HT1080 (cell line): ENCODE measurements around the gene MRPL20. TPM values are rescaled to one million over a fixed set of nuclear protein-coding genes. Genes with fewer than 3 reads are reported as not detected.

Experiments
- DNase-seq: peaks from one replicate; pipeline ENCODE4 v3.0.0-alpha.2; 2015; ENCODE audit warnings: low read depth
- total RNA-seq: library from RNA; depleted of rRNA; stranded (reverse); fragments of >200 nt; shearing (Covaris generic); gene quantifications from 2 replicates; pipeline ENCODE4 v1.2.3, GENCODE V29; 2014

The MRPL20 gene
- total RNA-seq, 1 experiment from 2014 or later = 319 TPM

DNA sequence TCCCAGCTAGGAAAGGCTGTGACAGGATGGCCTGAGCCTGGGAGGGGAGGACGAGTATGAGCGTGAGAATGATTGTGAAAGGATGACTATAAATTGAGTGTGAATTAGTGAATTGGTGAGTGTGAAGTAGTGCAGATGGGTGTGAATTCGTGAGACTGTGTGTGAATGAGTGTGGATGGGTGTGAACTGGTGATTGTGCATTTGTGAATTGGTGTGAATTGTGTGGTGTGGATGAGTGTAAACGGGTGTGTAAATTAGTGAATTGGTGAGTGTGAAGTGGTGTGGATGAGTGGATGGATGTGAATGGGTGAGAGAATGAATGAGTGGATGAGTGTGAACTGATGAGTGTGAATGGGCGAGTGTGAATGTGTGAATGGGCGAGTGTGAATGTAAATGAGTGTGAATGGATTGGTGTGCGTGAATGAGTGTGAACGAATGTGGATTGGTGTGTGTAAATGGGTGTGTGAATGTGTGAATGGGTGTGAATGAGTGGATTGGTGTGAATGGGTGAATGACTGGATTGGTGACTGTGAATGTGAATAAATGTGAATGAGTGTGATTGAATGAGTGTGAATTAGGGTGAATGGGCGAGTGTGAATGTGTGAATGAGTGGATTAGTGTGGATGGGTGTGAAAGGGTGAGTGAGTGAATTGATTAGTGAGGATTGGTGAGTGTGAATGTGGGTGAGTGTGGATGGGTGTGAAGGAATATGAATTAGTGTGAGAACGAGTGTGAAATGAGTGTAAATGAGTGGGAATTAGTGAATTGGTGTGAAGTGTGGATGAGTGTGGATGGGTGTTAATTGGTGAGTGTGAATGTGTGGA is 41.0 kb downstream of the MRPL20 start:
- no peak for DNase-seq

GRCh38 chr1:1364266-1364665 is 42.8 kb downstream of the MRPL20 start:
- DNase-seq = no peak

DNA sequence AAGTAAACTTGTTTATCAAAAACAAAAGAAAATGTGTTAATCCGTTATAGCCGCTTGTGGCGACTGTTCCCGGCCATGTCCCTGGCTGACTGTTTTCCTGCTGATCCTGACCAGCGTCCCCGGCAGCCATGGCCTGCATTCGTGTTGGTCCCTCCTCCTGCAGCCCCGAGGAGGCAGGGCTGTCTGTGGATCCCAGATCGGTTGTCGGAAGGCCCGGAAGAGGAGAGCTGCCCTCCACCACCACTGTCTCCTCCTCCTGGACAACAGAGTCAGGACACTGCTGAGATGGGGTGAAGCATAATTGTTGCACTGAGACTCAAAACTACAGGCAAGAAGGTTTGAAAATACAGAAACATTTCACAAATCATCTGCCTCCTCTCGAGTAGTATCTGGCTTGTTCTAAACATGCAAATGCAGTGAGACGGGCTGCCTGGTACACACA is 45.1 kb downstream of the MRPL20 start:
- no peak for DNase-seq

- no peak for DNase-seq
These were observed 45.7 kb downstream of the MRPL20 start for GRCh38 chr1:1361233-1361981.

DNA sequence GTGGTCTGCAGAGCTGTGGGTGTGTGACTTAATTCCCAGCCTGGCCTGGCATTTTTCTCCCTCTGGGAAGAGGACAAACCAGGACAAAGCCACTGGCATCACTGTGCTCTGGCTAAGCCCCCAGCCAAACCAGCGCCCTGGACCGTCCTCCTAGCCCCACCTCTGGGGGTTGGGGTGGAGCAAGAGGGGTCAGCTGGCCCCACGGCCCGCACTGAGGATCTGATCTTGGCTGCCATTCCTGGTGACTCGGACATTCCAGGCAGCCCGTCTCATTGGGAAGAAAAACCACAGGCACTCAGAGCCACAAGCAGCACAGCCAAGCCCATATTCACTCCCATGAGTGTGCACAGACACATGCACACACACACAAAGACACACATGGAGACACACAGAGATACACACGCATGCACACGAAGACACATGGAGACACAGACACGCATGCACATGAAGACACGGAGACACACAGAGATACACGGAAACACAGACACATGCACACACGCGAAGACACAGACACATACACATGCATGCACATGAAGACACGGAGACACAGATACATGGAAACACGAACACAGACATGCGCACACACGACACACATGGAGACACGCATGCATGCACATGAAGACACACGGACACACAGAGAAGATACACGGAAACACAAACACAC is 46.5 kb downstream of the MRPL20 start:
- DNase-seq = peak; percentile 92

GRCh38 chr1:1359664-1360468 is 47.2 kb downstream of the MRPL20 start:
- no peak for DNase-seq

DNA sequence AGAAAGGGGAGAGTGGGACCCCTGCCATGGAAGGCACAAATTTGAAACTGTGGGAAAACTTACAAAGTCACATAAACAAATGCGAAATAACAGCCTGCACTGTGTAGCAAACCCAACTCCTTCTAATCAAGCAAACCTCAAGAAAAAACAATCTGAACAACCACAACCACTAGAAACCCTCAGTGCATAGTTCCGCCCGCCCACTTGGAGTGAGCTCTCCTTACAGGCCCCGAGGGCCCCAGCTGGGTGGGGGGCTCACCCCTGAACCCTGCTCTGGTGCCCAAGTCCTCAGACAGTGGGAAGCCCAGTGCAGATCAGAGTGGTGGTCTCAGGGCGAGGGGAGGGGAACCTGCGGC is 47.8 kb downstream of the MRPL20 start:
- DNase-seq = no peak

DNA sequence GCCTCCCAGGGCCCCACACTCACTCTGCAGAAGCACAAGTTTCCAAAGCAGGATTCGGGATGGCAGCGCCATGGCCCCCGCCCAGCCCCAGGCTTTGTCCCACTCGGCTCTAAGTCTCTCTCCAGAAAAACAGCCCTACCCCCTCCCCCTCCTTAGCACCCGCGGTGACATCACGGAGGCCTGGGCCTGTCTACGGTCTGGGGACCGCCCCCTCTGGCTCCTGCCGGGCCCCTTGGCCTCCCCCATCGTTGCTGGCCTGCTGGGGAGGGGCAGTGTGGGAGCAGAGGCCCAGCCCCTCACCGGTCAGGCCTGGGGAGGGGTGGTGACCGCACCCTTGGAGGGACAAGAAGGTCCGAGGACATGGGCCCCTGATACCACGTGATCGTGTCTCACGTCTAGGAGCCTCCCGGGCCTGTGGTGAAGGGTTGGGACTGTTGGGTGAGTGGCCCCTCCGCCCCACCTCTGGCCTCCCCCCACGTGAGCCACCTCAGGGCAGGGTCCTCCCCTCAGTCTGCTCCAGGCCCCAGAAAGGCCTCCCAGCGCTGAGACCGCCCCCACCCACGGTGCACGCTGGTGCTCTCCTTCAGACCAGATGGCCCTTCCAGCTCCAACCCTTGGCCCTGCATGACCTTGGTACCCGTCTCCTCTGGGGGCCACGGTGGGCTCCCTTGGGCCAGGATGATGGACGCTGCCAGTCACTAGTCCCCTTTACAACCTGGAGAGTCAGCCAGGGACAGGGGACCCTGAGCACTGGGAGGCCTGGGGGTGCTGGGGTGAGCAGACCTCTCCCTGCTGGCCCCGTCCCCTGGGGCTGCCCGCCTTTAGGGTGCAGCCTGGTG is 48.4 kb downstream of the MRPL20 start, which contains the start of gene MXRA8:
MXRA8 (minus strand) TSS at position 123 of the 839 bp plus-strand sequence; CDS start at position 72, 51 bp downstream.
- no peak for DNase-seq

GRCh38 chr1:1357871-1358432 is 49.1 kb downstream of the MRPL20 start:
- no peak for DNase-seq

- no peak for DNase-seq
These were observed 50.2 kb downstream of the MRPL20 start for GRCh38 chr1:1356796-1357401.

GRCh38 chr1:1356166-1356795 is 50.8 kb downstream of the MRPL20 start:
- no peak for DNase-seq

DNA sequence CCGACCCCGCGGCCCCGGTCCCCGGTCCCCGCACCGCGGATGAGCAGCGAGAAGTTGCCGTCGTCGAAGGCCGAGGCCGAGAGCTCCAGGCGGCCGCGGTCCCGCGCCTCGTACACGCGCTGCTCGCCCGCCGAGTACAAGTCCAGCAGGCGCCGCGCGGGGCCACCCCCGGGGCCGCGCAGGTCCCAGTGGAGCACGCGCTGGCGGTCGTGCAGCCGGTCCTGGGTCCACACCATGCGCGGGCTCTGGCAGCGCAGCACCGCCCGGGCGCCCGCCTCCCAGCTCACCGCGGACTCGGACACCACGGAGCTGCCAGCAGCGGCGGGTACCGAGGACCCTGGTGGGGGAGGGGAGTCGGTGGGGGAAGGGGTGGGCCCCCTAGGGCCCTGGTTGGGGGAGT is 51.7 kb downstream of the MRPL20 start:
- no peak for DNase-seq

- DNase-seq = no peak
These were observed 52.5 kb downstream of the MRPL20 start for GRCh38 chr1:1354271-1355247.

- DNase-seq = no peak
These were observed 53.5 kb downstream of the MRPL20 start for GRCh38 chr1:1353389-1354151.

- no peak for DNase-seq
These were observed 54.2 kb downstream of the MRPL20 start for GRCh38 chr1:1352786-1353388.
